Activated CD4-positive, alpha-beta memory T cell treated with anti-CD3 and anti-CD28 coated beads for 36 hours (primary cell): ENCODE data around the gene DLGAP1. TPM values are rescaled to one million over a fixed set of nuclear protein-coding genes. Genes with fewer than 3 reads are reported as not detected.
A peak's percentile ranks its signal among the peaks of the same experiment; 100 is the strongest.

Experiments used
- CTCF ChIA-PET: fragments of 350-600 bp; sonication (Branson Sonifier 250); formaldehyde crosslinking; loops from one replicate; lab custom pipeline; 2021; ENCODE audit warnings: antibody characterized with exemption, inconsistent platforms; lab: Charles Lee
- POLR2A ChIA-PET: fragments of 350-600 bp; sonication (Branson Sonifier 250); formaldehyde crosslinking; loops from one replicate; lab custom pipeline; 2021; ENCODE audit warnings: antibody characterized with exemption; lab: Charles Lee
- DNase-seq: peaks from one replicate; pipeline ENCODE4 v3.0.0-alpha.2; 2020
- H3K27ac Mint-ChIP-seq: one replicate; pipeline ENCODE4 v1.8.0; 2021; ENCODE audit warnings: mixed read lengths
- H3K27me3 Mint-ChIP-seq: one replicate; pipeline ENCODE4 v1.8.0; 2021; ENCODE audit warnings: mixed read lengths
- H3K36me3 Mint-ChIP-seq: one replicate; pipeline ENCODE4 v1.8.0; 2021; ENCODE audit warnings: mixed read lengths
- H3K4me1 Mint-ChIP-seq: one replicate; pipeline ENCODE4 v1.8.0; 2021; ENCODE audit warnings: low read depth, mixed read lengths
- H3K4me3 Mint-ChIP-seq: one replicate; pipeline ENCODE4 v1.8.0; 2021; ENCODE audit warnings: mild to moderate bottlenecking, mixed read lengths
- H3K9me3 Mint-ChIP-seq: one replicate; pipeline ENCODE4 v1.8.0; 2021; ENCODE audit warnings: mixed read lengths
- intact Hi-C: fragments of 100-400 bp; cut with micrococcal nuclease; formaldehyde crosslinking; loops from one replicate; pipeline ENCODE4 v1.15.1; 2023
- total RNA-seq, 2 experiments: library from RNA; stranded (reverse); gene quantifications; one replicate each; pipeline ENCODE4 v1.2.3, GENCODE V29; 2021

DLGAP1 gene
- total RNA-seq, 2 experiments from 2014 or later = 0.45 to 1.0 TPM

DNA sequence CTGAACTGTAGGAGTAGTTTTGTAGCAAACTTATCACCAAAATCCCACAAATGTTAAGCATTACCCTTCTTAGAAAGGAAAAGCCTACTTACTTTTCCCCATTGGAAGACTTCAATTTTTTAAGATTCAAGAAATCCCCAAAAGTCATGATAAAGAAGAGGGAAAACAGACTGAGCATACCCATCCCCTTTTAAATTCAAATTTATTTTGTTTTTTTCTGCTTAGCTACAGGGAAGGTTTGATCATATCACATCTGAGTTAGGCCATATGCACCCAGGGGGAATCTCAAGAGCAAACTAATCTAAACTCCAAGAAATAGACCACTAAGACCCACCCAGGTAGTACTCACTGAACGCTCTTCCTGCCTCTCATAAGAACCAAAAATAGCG is 830.6 kb downstream of the DLGAP1 start:
- Mint-ChIP-seq H3K27me3 (no peaks in the 10 kb centered on the region), H3K36me3 (no peaks in the 10 kb centered on the region), H3K4me1 (peaks cover 40% of the 10 kb centered on the region), H3K4me3 (peak overlapping the region; percentile 58), H3K27ac (peak overlapping the region; percentile 88), H3K9me3 (no peaks in the 10 kb centered on the region)
- intact Hi-C loops = loop anchor here (1.0 to 2.0 kb wide), 4 partner anchors 20 to 176 kb away; no protein-coding TSS in a partner anchor
- POLR2A ChIA-PET = interaction anchor here (0.9 to 1.0 kb wide), 2 partner anchors 9 to 19 kb away, joined by 3 to 7 read pairs; no protein-coding TSS in a partner anchor
- no peak for DNase-seq
- CTCF ChIA-PET = interaction anchor here (0.9 to 1.4 kb wide), 5 partner anchors 19 to 327 kb away, joined by 3 read pairs; no protein-coding TSS in a partner anchor

DNA sequence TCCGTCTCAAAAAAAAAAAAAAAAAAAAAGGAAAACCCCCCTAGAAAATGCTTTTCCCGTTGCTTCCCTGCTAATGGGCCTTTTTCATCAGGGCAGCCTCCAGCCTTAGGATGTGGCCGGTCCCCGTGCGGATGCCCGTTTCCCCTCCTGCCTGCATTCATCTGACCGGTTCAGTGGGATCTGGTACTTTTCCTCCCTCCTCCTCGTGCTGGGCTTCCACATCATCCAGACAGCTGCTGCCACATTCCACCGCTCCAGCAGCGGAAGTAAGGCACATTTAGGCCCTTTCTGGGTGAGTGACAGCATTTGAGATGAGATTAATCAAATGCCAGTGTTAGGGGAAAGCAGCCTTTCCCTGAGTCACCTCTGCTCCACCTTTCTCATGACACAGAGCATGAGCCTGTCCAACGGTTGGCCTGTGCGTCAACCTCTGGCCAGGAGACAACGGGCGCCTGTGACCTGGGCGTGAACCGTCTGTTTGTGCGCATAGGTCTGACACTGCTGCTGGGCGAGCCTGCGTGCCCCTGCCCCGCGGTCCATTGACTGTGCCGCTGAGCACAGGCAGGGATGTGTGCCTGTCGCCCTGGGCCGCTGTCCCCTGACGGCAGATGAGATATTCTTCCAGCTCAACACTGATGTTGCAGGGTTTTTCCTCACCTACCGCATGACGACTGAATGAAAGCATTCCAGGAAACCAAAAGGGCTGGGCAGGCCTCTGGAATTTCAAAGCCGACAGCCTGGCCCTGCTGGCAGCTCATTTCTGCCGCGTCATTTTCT is 831.1 kb downstream of the DLGAP1 start:
- Mint-ChIP-seq H3K9me3 (no peaks in the 10 kb centered on the region), H3K4me1 (peaks cover 40% of the 10 kb centered on the region), H3K27ac (peak overlapping the region; percentile 88), H3K27me3 (no peaks in the 10 kb centered on the region), H3K4me3 (peak overlapping the region; percentile 58), H3K36me3 (no peaks in the 10 kb centered on the region)
- ChIA-PET CTCF (interaction anchor here (0.7 to 1.4 kb wide), 6 partner anchors 15 to 327 kb away, joined by 3 read pairs; no protein-coding TSS in a partner anchor), POLR2A (interaction anchor here (0.6 to 1.0 kb wide), 3 partner anchors 10 to 18 kb away, joined by 3 to 7 read pairs (median 3); no protein-coding TSS in a partner anchor)
- peak; percentile 64 for DNase-seq
- intact Hi-C loops = loop anchor here (1.0 to 2.0 kb wide), 4 partner anchors 20 to 176 kb away; no protein-coding TSS in a partner anchor

DNA sequence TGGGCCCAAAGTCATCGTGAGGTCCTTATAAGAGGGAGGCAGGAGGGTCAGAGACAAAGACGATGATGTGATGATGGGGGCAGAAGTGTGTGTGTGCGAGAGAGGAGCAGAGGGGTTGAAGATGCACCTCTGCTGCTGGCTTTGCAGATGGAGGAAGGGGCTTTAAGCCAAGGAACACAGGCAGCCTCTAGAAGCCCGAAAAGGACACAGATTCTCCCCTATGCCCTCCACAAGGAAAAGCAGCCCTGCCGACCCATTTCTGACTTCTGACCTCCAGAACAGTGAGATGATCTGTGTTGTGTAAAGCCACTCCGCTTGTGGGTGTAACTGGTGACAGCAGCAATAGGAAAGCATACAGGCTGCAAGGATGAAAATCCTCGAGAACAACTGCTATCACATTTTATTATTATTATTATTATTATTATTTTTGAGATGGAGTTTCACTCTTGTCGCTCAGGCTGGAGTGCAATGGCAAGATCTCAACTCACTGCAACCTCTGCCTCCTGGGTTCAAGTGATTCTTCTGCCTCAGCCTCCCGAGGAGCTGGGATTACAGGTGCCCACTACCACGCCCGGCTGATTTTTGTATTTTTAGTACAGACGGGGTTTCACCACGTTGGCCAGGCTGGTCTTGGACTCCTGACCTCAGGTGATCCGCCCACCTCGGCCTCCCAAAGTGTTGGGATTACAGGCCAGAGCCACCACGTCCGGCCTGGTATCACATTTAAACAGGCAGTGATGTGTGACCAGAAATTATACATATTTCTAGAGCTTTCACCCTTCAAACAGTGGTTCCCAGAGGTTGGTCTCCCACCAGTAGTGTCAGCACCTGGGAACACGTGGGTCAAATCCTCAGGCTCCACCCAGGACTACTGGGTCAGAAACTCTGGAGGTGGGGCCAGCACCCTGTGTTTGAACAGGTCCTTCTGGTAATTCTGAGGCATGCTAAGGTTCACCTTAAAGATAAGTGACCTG is 834.7 kb downstream of the DLGAP1 start:
- peaks cover 26% of the 10 kb centered on the region for H3K4me1 Mint-ChIP-seq
- no peaks in the 10 kb centered on the region for H3K9me3 Mint-ChIP-seq
- no peaks in the 10 kb centered on the region for H3K27me3 Mint-ChIP-seq
- intact Hi-C loops = no loop called here
- no peak overlapping the region for H3K4me3 Mint-ChIP-seq
- H3K36me3 Mint-ChIP-seq = no peaks in the 10 kb centered on the region
- ChIA-PET CTCF (no interaction called here), POLR2A (no interaction called here)
- DNase-seq = no peak
- no peak overlapping the region for H3K27ac Mint-ChIP-seq

DNA sequence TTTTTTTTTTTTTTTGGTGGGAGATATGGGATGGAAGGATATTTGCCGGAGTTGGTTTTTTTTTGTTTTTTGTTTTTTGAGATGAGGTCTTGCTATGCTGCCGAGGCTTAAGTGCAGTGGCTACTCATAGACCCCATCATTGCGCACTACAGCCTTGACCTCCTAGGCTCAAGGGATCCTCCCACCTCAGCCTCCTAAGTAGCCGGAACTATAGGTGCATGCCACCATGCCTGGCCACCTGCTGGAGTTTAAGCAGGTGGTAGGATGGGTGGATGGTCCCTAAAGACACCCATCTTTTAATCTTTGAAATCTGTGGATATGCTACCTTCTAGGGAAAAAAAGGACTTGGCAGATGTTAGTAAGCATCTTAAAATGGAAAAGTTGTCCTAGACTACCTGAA is 835.4 kb downstream of the DLGAP1 start:
- Mint-ChIP-seq H3K4me1 (peaks cover 19% of the 10 kb centered on the region), H3K36me3 (no peaks in the 10 kb centered on the region), H3K4me3 (no peak overlapping the region), H3K9me3 (no peaks in the 10 kb centered on the region), H3K27me3 (no peaks in the 10 kb centered on the region), H3K27ac (no peak overlapping the region)
- ChIA-PET POLR2A (no interaction called here), CTCF (no interaction called here)
- intact Hi-C loops = no loop called here
- DNase-seq = no peak

DNA sequence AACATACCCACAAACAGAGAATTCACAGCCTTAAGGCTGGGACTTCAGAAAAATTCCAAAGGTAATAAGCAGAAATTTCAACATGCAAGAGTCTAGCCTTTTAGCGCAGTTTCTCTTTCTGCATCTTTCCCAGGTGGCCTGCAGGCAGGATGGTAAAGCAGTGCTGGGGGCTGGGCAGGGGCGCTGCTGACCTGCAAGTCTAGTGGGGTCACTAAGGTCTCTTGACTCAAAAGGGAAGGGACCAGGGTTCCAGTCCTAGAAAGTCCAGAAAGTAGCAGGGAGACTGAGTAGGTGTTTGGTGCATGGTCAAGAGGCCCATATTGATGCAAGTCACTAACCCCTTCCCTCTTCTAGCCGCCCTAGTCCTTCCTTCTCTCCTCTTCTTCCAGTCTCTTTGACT is 835.9 kb downstream of the DLGAP1 start:
- Mint-ChIP-seq H3K27ac (no peak overlapping the region), H3K9me3 (no peaks in the 10 kb centered on the region), H3K4me1 (peaks cover 14% of the 10 kb centered on the region), H3K36me3 (no peaks in the 10 kb centered on the region), H3K4me3 (no peak overlapping the region), H3K27me3 (no peaks in the 10 kb centered on the region)
- ChIA-PET POLR2A (no interaction called here), CTCF (no interaction called here)
- no peak for DNase-seq
- intact Hi-C loops = no loop called here

DNA sequence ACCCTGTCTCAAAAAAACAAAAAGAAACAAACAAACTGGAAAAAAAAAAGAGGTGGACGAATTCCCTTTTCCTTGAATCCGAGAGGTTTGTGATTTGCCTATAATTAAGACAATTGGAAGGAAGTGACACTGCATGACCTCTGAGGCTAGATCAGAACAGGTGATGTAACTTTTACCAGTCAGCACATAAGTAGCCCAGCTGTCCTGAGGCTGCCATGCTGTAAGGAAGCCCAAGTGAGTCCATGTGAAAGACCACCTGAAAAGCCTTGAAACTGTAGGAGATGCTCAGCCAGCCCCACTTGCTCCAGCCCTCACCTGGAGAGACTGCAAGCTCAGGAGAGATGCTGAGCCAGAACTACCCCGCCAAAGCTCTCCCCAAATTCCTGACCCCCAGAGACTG is 838.4 kb downstream of the DLGAP1 start:
- no peak overlapping the region for H3K27ac Mint-ChIP-seq
- intact Hi-C loops = no loop called here
- no peaks in the 10 kb centered on the region for H3K27me3 Mint-ChIP-seq
- H3K36me3 Mint-ChIP-seq = no peaks in the 10 kb centered on the region
- DNase-seq = no peak
- ChIA-PET CTCF (no interaction called here), POLR2A (no interaction called here)
- no peaks in the 10 kb centered on the region for H3K4me1 Mint-ChIP-seq
- no peak overlapping the region for H3K4me3 Mint-ChIP-seq
- H3K9me3 Mint-ChIP-seq = no peaks in the 10 kb centered on the region

DNA sequence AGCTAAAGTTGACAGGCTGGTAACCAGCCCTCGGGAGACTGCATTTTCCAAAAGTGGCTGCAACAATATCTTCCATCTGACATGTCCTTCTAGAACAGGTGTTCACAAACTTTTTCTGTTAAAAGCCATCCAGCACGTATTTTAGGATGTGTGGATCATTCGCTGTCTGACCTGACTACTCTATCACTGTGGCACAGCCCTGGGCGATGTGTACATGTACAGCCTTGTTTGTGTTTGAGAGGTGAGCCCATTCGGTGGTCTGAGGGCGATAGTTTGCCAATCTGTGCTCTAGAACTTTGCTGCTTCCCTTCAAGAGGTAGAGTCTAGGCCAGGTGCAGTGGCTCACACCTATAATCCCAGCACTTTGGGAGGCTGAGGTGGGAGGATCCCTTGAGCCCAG is 839.0 kb downstream of the DLGAP1 start:
- no peak for DNase-seq
- intact Hi-C loops = no loop called here
- ChIA-PET POLR2A (interaction anchor here (1.1 kb wide), 1 partner anchor 9 kb away, joined by 3 read pairs; no protein-coding TSS in a partner anchor), CTCF (no interaction called here)
- Mint-ChIP-seq H3K36me3 (no peaks in the 10 kb centered on the region), H3K4me3 (no peak overlapping the region), H3K27ac (no peak overlapping the region), H3K27me3 (no peaks in the 10 kb centered on the region), H3K4me1 (peaks cover 3% of the 10 kb centered on the region), H3K9me3 (no peaks in the 10 kb centered on the region)

DNA sequence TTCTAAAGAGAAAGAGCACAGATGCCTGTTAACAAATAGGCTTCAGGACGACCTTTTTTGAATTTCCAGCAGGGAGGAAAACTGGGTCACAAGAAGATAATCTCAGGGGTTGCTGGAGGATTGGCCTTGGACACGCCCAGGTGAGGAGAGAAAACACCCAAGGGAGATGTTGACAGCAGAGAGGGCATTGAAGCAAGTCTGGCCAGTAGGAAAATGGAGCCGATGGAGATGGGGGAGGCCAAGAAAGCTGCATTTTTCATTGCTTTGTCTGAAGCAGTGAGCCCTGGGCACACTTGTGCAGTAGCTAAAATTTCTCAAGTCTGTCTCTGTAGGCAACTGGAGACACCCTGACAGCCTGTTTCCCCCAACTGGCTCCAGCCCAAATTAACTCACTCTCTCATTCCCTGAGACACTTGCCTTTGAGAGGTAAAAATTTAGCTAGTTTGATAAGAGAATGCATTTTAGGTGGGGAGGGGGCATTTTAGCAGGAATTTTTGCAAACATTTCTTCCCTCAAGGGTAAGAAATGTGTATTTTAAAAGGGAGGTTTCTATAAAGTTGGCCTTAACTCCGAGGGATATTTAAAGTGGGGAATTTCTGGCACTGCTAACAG is 839.6 kb downstream of the DLGAP1 start:
- Mint-ChIP-seq H3K27ac (no peak overlapping the region), H3K27me3 (no peaks in the 10 kb centered on the region), H3K4me3 (no peak overlapping the region), H3K36me3 (no peaks in the 10 kb centered on the region), H3K4me1 (peaks cover 3% of the 10 kb centered on the region), H3K9me3 (no peaks in the 10 kb centered on the region)
- no peak for DNase-seq
- intact Hi-C loops = no loop called here
- POLR2A ChIA-PET = interaction anchor here (1.1 kb wide), 1 partner anchor 8 kb away, joined by 3 read pairs; no protein-coding TSS in a partner anchor
- CTCF ChIA-PET = no interaction called here

DNA sequence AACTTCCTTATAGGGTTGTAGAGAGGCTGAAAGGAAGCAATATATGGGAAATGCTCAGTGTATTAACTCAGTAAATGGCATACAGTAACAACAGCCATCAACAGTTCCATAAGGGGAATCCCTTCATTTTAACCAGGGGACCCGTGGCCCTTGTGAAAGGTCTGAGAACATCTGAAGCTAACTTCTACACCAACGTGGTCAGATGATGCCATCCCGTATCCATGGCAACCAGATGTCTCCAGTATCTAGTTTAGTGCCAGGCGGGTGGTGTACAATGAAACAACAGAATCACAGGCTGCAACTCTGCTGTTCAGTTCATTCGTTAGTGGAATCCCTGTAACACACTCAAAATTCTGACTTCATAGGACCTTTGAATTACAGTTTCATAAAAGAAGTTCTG is 842.8 kb downstream of the DLGAP1 start:
- peaks cover 12% of the 10 kb centered on the region for H3K4me1 Mint-ChIP-seq
- H3K27me3 Mint-ChIP-seq = no peaks in the 10 kb centered on the region
- ChIA-PET POLR2A (interaction anchor here (1.6 kb wide), 1 partner anchor 9 kb away, joined by 4 read pairs; no protein-coding TSS in a partner anchor), CTCF (interaction anchor here (0.8 kb wide), 1 partner anchor 54 kb away, joined by 3 read pairs; no protein-coding TSS in a partner anchor)
- no peaks in the 10 kb centered on the region for H3K9me3 Mint-ChIP-seq
- peak; percentile 38 for DNase-seq
- intact Hi-C loops = no loop called here
- H3K27ac Mint-ChIP-seq = no peak overlapping the region
- H3K4me3 Mint-ChIP-seq = no peak overlapping the region
- H3K36me3 Mint-ChIP-seq = no peaks in the 10 kb centered on the region

DNA sequence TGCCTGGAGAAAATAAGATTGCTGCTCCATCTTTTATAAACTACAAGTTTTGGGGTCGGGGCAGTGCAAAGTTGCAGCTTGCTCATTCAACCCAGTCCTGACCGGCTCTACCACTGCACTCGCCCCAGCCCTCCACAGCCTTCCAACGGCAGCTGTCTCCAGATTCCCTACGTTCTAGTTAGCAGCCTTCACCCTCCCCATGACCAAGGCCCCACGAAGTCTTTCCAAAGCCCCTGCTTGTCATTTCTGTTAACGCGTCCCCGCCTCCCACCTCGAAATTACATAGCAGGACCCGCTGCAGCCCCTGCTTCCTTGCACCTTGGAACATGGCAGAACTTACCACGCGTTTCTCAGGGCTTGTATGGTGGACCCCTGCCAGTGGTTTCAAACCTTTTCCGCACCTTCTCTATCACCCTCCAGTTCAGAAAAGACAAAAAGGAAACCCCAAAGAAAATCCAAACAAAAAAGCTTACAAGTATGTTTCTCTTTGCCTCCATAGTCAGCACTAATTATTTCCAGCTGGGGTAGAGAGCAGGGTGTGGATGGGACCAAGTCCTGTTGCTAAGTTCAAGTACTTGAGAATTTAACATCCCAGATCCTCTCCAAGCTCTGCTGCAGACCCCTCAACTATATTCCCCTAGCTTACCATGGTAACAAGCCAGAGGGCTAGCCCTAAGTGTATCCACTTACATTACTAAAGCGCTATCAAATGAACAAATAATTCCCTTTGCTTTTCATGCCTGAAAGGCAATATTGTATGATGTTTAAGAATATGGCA is 843.6 kb downstream of the DLGAP1 start:
- ChIA-PET POLR2A (interaction anchor here (0.6 to 1.6 kb wide), 2 partner anchors 8 to 144 kb away, joined by 3 to 4 read pairs; no protein-coding TSS in a partner anchor), CTCF (interaction anchor here (0.7 to 1.4 kb wide), 3 partner anchors 18 to 1527 kb away, joined by 3 to 5 read pairs (median 3); no protein-coding TSS in a partner anchor)
- Mint-ChIP-seq H3K27me3 (no peaks in the 10 kb centered on the region), H3K9me3 (no peaks in the 10 kb centered on the region), H3K4me1 (peaks cover 18% of the 10 kb centered on the region), H3K4me3 (no peak overlapping the region), H3K27ac (peak overlapping the region; percentile 29), H3K36me3 (no peaks in the 10 kb centered on the region)
- no peak for DNase-seq
- intact Hi-C loops = no loop called here

DNA sequence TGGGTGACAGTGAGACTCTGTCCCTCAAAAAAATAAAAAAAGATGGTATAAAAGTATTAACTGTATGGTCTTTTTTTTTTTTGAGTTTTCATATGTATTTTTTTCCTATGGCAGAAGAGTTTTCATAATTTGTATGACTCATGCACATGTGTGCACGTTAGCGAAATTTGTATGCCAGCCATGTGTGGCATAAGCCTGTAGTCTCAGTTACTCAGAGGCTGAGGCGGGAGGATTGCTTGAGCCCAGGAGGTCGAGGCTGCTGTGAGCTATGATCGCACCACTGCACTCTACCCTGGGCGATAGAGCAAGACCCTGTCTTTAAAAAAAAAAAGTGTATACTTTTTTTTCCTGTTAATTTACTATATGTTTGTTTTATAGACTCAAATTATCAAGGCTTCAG is 844.3 kb downstream of the DLGAP1 start:
- H3K27me3 Mint-ChIP-seq = no peaks in the 10 kb centered on the region
- H3K4me3 Mint-ChIP-seq = no peak overlapping the region
- intact Hi-C loops = no loop called here
- no peaks in the 10 kb centered on the region for H3K36me3 Mint-ChIP-seq
- no peak overlapping the region for H3K27ac Mint-ChIP-seq
- POLR2A ChIA-PET = interaction anchor here (0.6 kb wide), 1 partner anchor 143 kb away, joined by 3 read pairs; no protein-coding TSS in a partner anchor
- no peak for DNase-seq
- H3K9me3 Mint-ChIP-seq = no peaks in the 10 kb centered on the region
- CTCF ChIA-PET = interaction anchor here (0.7 to 1.4 kb wide), 4 partner anchors 14 to 1527 kb away, joined by 3 to 5 read pairs (median 4); no protein-coding TSS in a partner anchor
- peaks cover 18% of the 10 kb centered on the region for H3K4me1 Mint-ChIP-seq
